Measurements from ENCODE around the gene LRPAP1.
"Not testable (repeated sequence)": the region's sequence is repeated elsewhere in the genome, so short reads cannot be mapped to it uniquely, and the experiment has no call there.

LRPAP1 gene

GRCh38 chr4:3531879-3532750 is at the start of gene LRPAP1:
LRPAP1 (minus strand) TSS chr4:3532422; CDS start chr4:3532412, 10 bp downstream.
- DNase-seq, result peak; percentile 52

GRCh38 chr4:3581334-3582090 is 49.3 kb upstream of the LRPAP1 start:
- DNase-seq, result not testable (repeated sequence)

- not testable (repeated sequence) for DNase-seq
Measured at GRCh38 chr4:3580859-3581258, 48.6 kb upstream of the LRPAP1 start.

- not testable (repeated sequence) for DNase-seq
Measured at GRCh38 chr4:3578527-3579144, 46.4 kb upstream of the LRPAP1 start.

GRCh38 chr4:3578052-3578451 is 45.8 kb upstream of the LRPAP1 start:
- not testable (repeated sequence) for DNase-seq

- DNase-seq, result not testable (repeated sequence)
Measured at GRCh38 chr4:3577208-3577892, 45.1 kb upstream of the LRPAP1 start.

- not testable (repeated sequence) for DNase-seq
Measured at GRCh38 chr4:3576533-3577207, 44.4 kb upstream of the LRPAP1 start.

- DNase-seq, result not testable (repeated sequence)
Measured at GRCh38 chr4:3575426-3576369, 43.5 kb upstream of the LRPAP1 start.

GRCh38 chr4:3574865-3575264 is 42.6 kb upstream of the LRPAP1 start:
- not testable (repeated sequence) for DNase-seq

- DNase-seq, result not testable (repeated sequence)
Measured at GRCh38 chr4:3574346-3574745, 42.1 kb upstream of the LRPAP1 start.

GRCh38 chr4:3573131-3573530 is 40.9 kb upstream of the LRPAP1 start:
- DNase-seq, result no peak

- DNase-seq, result no peak
Measured at GRCh38 chr4:3572363-3572762, 40.1 kb upstream of the LRPAP1 start.

- no peak for DNase-seq
Measured at GRCh38 chr4:3571921-3572320, 39.7 kb upstream of the LRPAP1 start.

- not testable (repeated sequence) for DNase-seq
Measured at GRCh38 chr4:3570923-3571322, 38.7 kb upstream of the LRPAP1 start.

- DNase-seq, result not testable (repeated sequence)
Measured at GRCh38 chr4:3569611-3570010, 37.4 kb upstream of the LRPAP1 start.

GRCh38 chr4:3566701-3567100 is 34.5 kb upstream of the LRPAP1 start:
- not testable (repeated sequence) for DNase-seq

- not testable (repeated sequence) for DNase-seq
Measured at GRCh38 chr4:3566301-3566700, 34.1 kb upstream of the LRPAP1 start.

- DNase-seq, result not testable (repeated sequence)
Measured at GRCh38 chr4:3564948-3565347, 32.7 kb upstream of the LRPAP1 start.

GRCh38 chr4:3563403-3563802 is 31.2 kb upstream of the LRPAP1 start:
- no peak for DNase-seq

- not testable (repeated sequence) for DNase-seq
Measured at GRCh38 chr4:3562127-3562526, 29.9 kb upstream of the LRPAP1 start.

- DNase-seq, result not testable (repeated sequence)
Measured at GRCh38 chr4:3560465-3560864, 28.2 kb upstream of the LRPAP1 start.

All from DMS 273 treated with DMSO at 0.1 percent for 48 hours (cell line).